GM21360 (cell line): ENCODE results near the gene TBC1D23.
"Not testable (repeated sequence)": the region's sequence is repeated elsewhere in the genome, so short reads cannot be mapped to it uniquely, and the experiment has no call there.

Source experiments
- ATAC-seq: cut with Tn5 transposase; IDR thresholded peaks from one replicate; pipeline ENCODE4 v1.9.1; 2021; ENCODE audit warnings: mild to moderate bottlenecking, moderate library complexity; ENCODE audit not compliant: unreplicated experiment

Gene TBC1D23

GRCh38 chr3:100295089-100295488, 34.3 kb downstream of the TBC1D23 start:
- ATAC-seq, result no peak

- no peak for ATAC-seq
These were observed 37.0 kb downstream of the TBC1D23 start for GRCh38 chr3:100297784-100298183.

GRCh38 chr3:100299016-100299415, 38.2 kb downstream of the TBC1D23 start:
- no peak for ATAC-seq

GRCh38 chr3:100306695-100307094, 45.9 kb downstream of the TBC1D23 start:
- ATAC-seq, result no peak

- ATAC-seq, result no peak
These were observed 49.7 kb downstream of the TBC1D23 start for GRCh38 chr3:100310355-100310965.

- no peak for ATAC-seq
These were observed 50.2 kb downstream of the TBC1D23 start for GRCh38 chr3:100311011-100311410.

- peak; percentile 66 for ATAC-seq
These were observed 55.9 kb downstream of the TBC1D23 start for GRCh38 chr3:100316641-100317069.

GRCh38 chr3:100317912-100318311, 57.1 kb downstream of the TBC1D23 start:
- peak; percentile 61 for ATAC-seq

- ATAC-seq, result no peak
These were observed 59.2 kb downstream of the TBC1D23 start for GRCh38 chr3:100319951-100320350.

- ATAC-seq, result no peak
These were observed 63.3 kb downstream of the TBC1D23 start for GRCh38 chr3:100324044-100324443.

GRCh38 chr3:100325827-100326226, 65.0 kb downstream of the TBC1D23 start:
- no peak for ATAC-seq

GRCh38 chr3:100327377-100327776, 66.6 kb downstream of the TBC1D23 start:
- not testable (repeated sequence) for ATAC-seq

GRCh38 chr3:100329800-100330489, 69.2 kb downstream of the TBC1D23 start:
- no peak for ATAC-seq

- ATAC-seq, result no peak
These were observed 69.9 kb downstream of the TBC1D23 start for GRCh38 chr3:100330651-100331050.

GRCh38 chr3:100331660-100332059, 70.9 kb downstream of the TBC1D23 start:
- no peak for ATAC-seq

- no peak for ATAC-seq
These were observed 72.3 kb downstream of the TBC1D23 start for GRCh38 chr3:100333051-100333450.

- ATAC-seq, result peak; percentile 13
These were observed 73.2 kb downstream of the TBC1D23 start for GRCh38 chr3:100333970-100334487.

- peak; percentile 95 for ATAC-seq
These were observed 73.9 kb downstream of the TBC1D23 start, which contains the start of gene NIT2 for GRCh38 chr3:100334488-100335351. Gene NIT2 (plus strand): TSS chr3:100334757. CDS start chr3:100334792, 35 bp downstream.

GRCh38 chr3:100335434-100335833, 74.6 kb downstream of the TBC1D23 start:
- peak; percentile 40 for ATAC-seq

GRCh38 chr3:100336229-100336628, 75.4 kb downstream of the TBC1D23 start:
- not testable (repeated sequence) for ATAC-seq

GRCh38 chr3:100338911-100339310, 78.1 kb downstream of the TBC1D23 start:
- no peak for ATAC-seq
